Thoracic aorta (tissue), 2 donors: ENCODE data around the gene CYB5D1. TPM values are rescaled to one million over a fixed set of nuclear protein-coding genes. Genes with fewer than 3 reads are reported as not detected.

ENCODE experiments used
- ATAC-seq: fragments of 150-250 bp; one replicate; pipeline ENCODE4 v1.8.0; 2017; ENCODE audit warnings: low read depth; ENCODE audit not compliant: insufficient number of reproducible peaks, low FRiP score
- DNase-seq: peaks from one replicate; pipeline ENCODE4 v3.0.0-alpha.2; 2020; ENCODE audit warnings: low spot score
- H3K27ac ChIP-seq, 2 donors: fragments of 200-600 bp; sonication (generic); 1 replicate in 1 of 2; 2 replicates in 1 of 2; pipeline ENCODE4 v1.5.1; 2016; ENCODE audit warnings: mild to moderate bottlenecking in 2 of 2, moderate library complexity in 2 of 2
- H3K27me3 ChIP-seq: fragments of 200-600 bp; sonication (generic); replicated peaks from 2 replicates; pipeline ENCODE4 v1.6.0; 2016; ENCODE audit warnings: mild to moderate bottlenecking; ENCODE audit not compliant: insufficient read depth
- H3K36me3 ChIP-seq: fragments of 200-600 bp; sonication (generic); one replicate; pipeline ENCODE4 v1.5.1; 2016
- H3K4me1 ChIP-seq, 2 donors: fragments of 200-600 bp; sonication (generic); 1 replicate in 1 of 2; 2 replicates in 1 of 2; pipeline versions ENCODE4 v1.5.1 to v1.6.0; 2016; ENCODE audit warnings: low read depth in 2 of 2, mild to moderate bottlenecking in 1 of 2; ENCODE audit not compliant: control insufficient read depth in 1 of 2
- H3K4me3 ChIP-seq: fragments of 200-600 bp; sonication (generic); 2 replicates; pipeline ENCODE4 v1.5.1; 2016; ENCODE audit warnings: mild to moderate bottlenecking
- H3K9me3 ChIP-seq: fragments of 200-600 bp; sonication (generic); 2 replicates; pipeline ENCODE4 v1.5.1; 2016
- total RNA-seq, 2 donors: library from RNA; depleted of rRNA; stranded (reverse); fragments of >200 nt; gene quantifications; one replicate each; pipeline versions ENCODE4 v1.1.0 to v1.2.3, GENCODE V29; 2016
- TF ChIP-seq, protein P1 (sequence below): fragments of 200-600 bp; sonication (generic); IDR thresholded peaks from one replicate; pipeline ENCODE4 v1.5.1; 2019; ENCODE audit warnings: antibody characterized with exemption

CYB5D1 gene
- total RNA-seq, 2 donors from 2014 or later, result 3.8 to 8.9 TPM

DNA sequence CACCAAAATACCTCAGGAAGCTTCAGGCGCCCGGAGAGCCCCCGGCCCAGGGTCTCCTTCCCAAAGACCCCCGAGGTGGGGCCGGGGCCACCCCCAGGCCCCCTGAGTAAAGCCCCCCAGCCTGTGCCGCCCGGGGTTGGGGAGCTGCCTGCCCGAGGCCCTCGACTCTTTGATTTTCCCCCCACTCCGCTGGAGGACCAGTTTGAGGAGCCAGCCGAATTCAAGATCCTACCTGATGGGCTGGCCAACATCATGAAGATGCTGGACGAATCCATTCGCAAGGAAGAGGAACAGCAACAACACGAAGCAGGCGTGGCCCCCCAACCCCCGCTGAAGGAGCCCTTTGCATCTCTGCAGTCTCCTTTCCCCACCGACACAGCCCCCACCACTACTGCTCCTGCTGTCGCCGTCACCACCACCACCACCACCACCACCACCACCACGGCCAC lies 9.6 kb upstream of the CYB5D1 start:
- H3K4me1 ChIP-seq, result peaks cover 7 to 18% of the 10 kb centered on the region in 2 donors
- TF ChIP-seq, protein P1, sequence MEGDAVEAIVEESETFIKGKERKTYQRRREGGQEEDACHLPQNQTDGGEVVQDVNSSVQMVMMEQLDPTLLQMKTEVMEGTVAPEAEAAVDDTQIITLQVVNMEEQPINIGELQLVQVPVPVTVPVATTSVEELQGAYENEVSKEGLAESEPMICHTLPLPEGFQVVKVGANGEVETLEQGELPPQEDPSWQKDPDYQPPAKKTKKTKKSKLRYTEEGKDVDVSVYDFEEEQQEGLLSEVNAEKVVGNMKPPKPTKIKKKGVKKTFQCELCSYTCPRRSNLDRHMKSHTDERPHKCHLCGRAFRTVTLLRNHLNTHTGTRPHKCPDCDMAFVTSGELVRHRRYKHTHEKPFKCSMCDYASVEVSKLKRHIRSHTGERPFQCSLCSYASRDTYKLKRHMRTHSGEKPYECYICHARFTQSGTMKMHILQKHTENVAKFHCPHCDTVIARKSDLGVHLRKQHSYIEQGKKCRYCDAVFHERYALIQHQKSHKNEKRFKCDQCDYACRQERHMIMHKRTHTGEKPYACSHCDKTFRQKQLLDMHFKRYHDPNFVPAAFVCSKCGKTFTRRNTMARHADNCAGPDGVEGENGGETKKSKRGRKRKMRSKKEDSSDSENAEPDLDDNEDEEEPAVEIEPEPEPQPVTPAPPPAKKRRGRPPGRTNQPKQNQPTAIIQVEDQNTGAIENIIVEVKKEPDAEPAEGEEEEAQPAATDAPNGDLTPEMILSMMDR, result no peak
- no peak overlapping the region for H3K4me3 ChIP-seq
- H3K27me3 ChIP-seq, result no peaks in the 10 kb centered on the region
- no peak overlapping the region for H3K27ac ChIP-seq
- ATAC-seq (no peak), DNase-seq (no peak)
- H3K36me3 ChIP-seq, result peaks cover 49% of the 10 kb centered on the region
- H3K9me3 ChIP-seq, result no peaks in the 10 kb centered on the region

DNA sequence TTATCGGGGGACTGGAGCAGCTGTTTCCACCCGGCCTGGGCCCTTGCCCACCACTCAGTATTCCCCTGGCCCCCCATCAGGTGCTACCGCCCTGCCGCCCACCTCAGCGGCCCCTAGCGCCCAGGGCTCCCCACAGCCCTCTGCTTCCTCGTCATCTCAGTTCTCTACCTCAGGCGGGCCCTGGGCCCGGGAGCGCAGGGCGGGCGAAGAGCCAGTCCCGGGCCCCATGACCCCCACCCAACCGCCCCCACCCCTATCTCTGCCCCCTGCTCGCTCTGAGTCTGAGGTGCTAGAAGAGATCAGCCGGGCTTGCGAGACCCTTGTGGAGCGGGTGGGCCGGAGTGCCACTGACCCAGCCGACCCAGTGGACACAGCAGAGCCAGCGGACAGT lies 9.1 kb upstream of the CYB5D1 start:
- Histone ChIP-seq H3K27ac (no peak overlapping the region), H3K27me3 (no peaks in the 10 kb centered on the region), H3K36me3 (peaks cover 49% of the 10 kb centered on the region), H3K4me3 (no peak overlapping the region), H3K9me3 (no peaks in the 10 kb centered on the region), H3K4me1 (peaks cover 7 to 18% of the 10 kb centered on the region in 2 donors)
- DNase-seq, result no peak
- TF ChIP-seq, protein P1, result no peak
- ATAC-seq, result no peak

DNA sequence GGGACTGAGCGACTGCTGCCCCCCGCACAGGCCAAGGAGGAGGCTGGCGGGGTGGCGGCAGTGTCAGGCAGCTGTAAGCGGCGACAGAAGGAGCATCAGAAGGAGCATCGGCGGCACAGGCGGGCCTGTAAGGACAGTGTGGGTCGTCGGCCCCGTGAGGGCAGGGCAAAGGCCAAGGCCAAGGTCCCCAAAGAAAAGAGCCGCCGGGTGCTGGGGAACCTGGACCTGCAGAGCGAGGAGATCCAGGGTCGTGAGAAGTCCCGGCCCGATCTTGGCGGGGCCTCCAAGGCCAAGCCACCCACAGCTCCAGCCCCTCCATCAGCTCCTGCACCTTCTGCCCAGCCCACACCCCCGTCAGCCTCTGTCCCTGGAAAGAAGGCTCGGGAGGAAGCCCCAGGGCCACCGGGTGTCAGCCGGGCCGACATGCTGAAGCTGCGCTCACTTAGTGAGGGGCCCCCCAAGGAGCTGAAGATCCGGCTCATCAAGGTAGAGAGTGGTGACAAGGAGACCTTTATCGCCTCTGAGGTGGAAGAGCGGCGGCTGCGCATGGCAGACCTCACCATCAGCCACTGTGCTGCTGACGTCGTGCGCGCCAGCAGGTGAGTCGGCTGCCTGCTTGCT lies 8.6 kb upstream of the CYB5D1 start:
- no peaks in the 10 kb centered on the region for H3K27me3 ChIP-seq
- no peaks in the 10 kb centered on the region for H3K9me3 ChIP-seq
- no peak overlapping the region for H3K27ac ChIP-seq
- DNase-seq, result no peak
- H3K4me3 ChIP-seq, result no peak overlapping the region
- ATAC-seq, result no peak
- TF ChIP-seq, protein P1, result no peak
- H3K4me1 ChIP-seq, result peaks cover 7 to 18% of the 10 kb centered on the region in 2 donors
- H3K36me3 ChIP-seq, result peaks cover 49% of the 10 kb centered on the region

DNA sequence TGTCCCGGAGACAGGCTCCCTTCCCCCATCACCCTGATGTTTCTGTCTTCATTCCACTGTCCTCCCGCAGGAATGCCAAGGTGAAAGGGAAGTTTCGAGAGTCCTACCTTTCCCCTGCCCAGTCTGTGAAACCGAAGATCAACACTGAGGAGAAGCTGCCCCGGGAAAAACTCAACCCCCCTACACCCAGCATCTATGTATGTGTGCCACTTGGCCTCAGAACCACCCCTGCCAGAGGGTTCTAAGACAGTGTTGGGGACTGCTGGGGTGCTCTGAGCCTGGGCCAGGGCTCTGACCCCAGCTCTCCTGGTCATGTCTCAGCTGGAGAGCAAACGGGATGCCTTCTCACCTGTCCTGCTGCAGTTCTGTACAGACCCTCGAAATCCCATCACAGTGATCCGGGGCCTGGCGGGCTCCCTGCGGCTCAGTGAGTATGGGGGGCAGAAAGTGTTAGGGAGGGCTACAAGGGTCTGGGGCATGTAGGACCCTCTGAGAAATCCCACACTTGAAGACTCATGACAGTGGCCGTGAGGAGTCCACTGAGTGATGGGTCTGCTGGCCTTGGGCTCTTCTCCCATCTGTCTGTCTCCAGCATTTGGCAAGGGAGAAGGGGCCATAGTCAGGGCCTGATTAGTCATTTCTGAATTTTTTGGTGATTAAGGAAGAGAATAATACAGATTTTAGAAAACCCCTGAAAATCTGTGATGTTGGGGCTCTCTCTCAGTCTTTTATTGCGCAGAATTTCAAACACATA lies 7.9 kb upstream of the CYB5D1 start:
- Histone ChIP-seq H3K36me3 (peaks cover 49% of the 10 kb centered on the region), H3K27ac (no peak overlapping the region), H3K4me1 (peaks cover 7 to 17% of the 10 kb centered on the region in 2 donors), H3K4me3 (no peak overlapping the region), H3K27me3 (no peaks in the 10 kb centered on the region), H3K9me3 (no peaks in the 10 kb centered on the region)
- DNase-seq (no peak), ATAC-seq (no peak)
- TF ChIP-seq, protein P1, result no peak

DNA sequence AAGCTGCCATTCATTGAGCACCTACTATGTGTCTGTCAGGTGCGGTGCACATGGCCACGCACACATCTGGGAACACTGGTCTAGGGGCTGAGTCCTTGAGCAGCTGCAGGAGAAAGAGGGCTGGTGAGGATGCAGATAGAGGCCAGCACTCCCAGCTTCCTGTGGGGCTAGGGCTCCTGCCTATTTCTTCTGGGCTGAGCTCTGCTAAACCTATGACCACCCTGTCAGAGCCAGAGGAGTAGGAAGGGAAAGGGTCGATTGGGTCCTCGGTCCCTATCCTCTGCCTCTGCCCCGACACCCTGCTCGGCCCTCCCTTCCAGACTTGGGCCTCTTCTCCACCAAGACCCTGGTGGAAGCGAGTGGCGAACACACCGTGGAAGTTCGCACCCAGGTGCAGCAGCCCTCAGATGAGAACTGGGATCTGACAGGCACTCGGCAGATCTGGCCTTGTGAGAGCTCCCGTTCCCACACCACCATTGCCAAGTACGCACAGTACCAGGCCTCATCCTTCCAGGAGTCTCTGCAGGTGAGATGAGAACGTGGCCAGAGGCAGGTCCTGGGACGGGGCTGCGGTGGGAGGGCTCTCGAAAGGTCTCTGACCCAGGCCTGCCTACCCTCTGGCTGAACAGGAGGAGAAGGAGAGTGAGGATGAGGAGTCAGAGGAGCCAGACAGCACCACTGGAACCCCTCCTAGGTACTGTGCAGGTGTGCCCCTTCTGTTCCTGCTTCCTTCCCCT lies 6.9 kb upstream of the CYB5D1 start:
- DNase-seq, result no peak
- no peaks in the 10 kb centered on the region for H3K27me3 ChIP-seq
- H3K4me1 ChIP-seq, result peaks cover 8 to 18% of the 10 kb centered on the region in 2 donors
- no peak for ATAC-seq
- peaks cover 49% of the 10 kb centered on the region for H3K36me3 ChIP-seq
- H3K9me3 ChIP-seq, result no peaks in the 10 kb centered on the region
- H3K4me3 ChIP-seq, result no peak overlapping the region
- H3K27ac ChIP-seq, result no peak overlapping the region
- TF ChIP-seq, protein P1, result no peak
